ENCODE data around the gene SMURF2. TPM values are rescaled to one million over a fixed set of nuclear protein-coding genes. Genes with fewer than 3 reads are reported as not detected.

Gene SMURF2
- total and polyA plus RNA-seq, 2 of the 4 experiments (the other 2 are of a cell fraction) = 131 to 774 TPM

DNA sequence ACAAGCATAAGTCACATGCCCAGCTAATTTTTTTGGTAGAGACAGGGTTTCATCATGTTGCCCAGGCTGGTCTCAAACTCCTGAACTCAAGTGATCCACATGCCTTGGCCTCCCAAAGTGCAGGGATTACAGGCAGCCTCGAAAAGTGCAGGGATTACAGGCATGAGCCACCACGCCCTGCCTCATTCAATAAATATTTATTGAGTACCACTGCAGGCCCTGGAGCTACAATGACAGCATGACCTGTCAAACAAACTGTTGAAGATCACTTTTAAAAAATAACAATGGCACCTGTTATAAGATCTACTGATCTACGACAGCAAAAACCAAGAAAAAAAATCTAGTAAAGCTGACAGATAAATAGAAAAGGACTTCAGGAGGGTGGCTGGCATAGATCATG is 79.1 kb downstream of the SMURF2 start:
- DNase-seq (no peak), ATAC-seq (ENCODE audit: low read depth) (no peak)
- Histone ChIP-seq H4K91ac (ENCODE audit: insufficient read depth, low read depth, low read length) (no peak overlapping the region), H3K27ac (ENCODE audit: insufficient read depth, low read length) (no peak overlapping the region), H3K4me3 (ENCODE audit: insufficient read depth, low read depth, low read length) (no peak overlapping the region), H3K14ac (replicated peaks; ENCODE audit: low read depth, low read length) (no peak overlapping the region), H3K27me3 (ENCODE audit: control insufficient read depth, insufficient read depth, low read length) (no peaks in the 10 kb centered on the region), H3K36me3 (ENCODE audit: control insufficient read depth, insufficient read depth, low read length) (peaks cover 44% of the 10 kb centered on the region), H2AK5ac (ENCODE audit: low read depth, low read length) (no peak overlapping the region), H3K9me3 (ENCODE audit: control insufficient read depth, insufficient read depth, low read length) (no peaks in the 10 kb centered on the region), H3K9ac (ENCODE audit: low read depth, low read length) (no peak overlapping the region), H3K18ac (ENCODE audit: low read depth, low read length) (no peak overlapping the region), H3K9me1 (ENCODE audit: insufficient read depth, low read length) (peaks cover 3% of the 10 kb centered on the region), H2BK20ac (ENCODE audit: low read depth, low read length) (no peak overlapping the region), H2BK5ac (ENCODE audit: low read depth, low read length, poor library complexity, severe bottlenecking) (no peak overlapping the region), H2AK9ac (replicated peaks; ENCODE audit: low read depth, low read length, poor library complexity) (no peak overlapping the region), H3K79me1 (ENCODE audit: low read depth in 1 of 2, low read length in 2 of 2) (peaks cover 26 to 64% of the 10 kb centered on the region in 2 experiments), H3K56ac (ENCODE audit: extremely low read depth, insufficient read depth, low read length) (no peak overlapping the region), H3K23ac (ENCODE audit: low read depth, low read length) (no peak overlapping the region), H4K8ac (ENCODE audit: low read depth in 2 of 2, low read length in 2 of 2) (no peak overlapping the region; a peak in 1 of 4 replicates), H2BK15ac (ENCODE audit: low read depth, low read length) (no peak overlapping the region), H3K4ac (ENCODE audit: low read depth, low read length) (no peak overlapping the region), H4K5ac (ENCODE audit: low read depth, low read length) (no peak overlapping the region), H2BK120ac (ENCODE audit: low read depth, low read length) (no peak overlapping the region), H3K4me1 (ENCODE audit: control insufficient read depth, insufficient read depth, low read length) (0 out of 2 replicates have a peak, but pooled peaks cover 1% of the 10 kb centered on the region), H2AFZ (replicated peaks; ENCODE audit: low read length, poor library complexity) (no peak overlapping the region), H3K4me2 (ENCODE audit: low read depth, low read length) (no peak overlapping the region), H4K20me1 (ENCODE audit: insufficient read depth, low read length) (peaks cover 75% of the 10 kb centered on the region)
- POLR2A ChIA-PET (ENCODE audit: unreplicated experiment) = no interaction called here
- intact Hi-C loops (cut with micrococcal nuclease) (no loop called here), dilution Hi-C loops (cut with HindIII; ENCODE audit: low sequenced_read_pairs, unreplicated experiment) (no loop called here), in situ Hi-C loops (cut with MboI; ENCODE audit: low sequenced_read_pairs) (no loop called here)
- no TSS peak for BruUV-seq (replicated peaks)
- 90% methylated on average over 2 of the region's 3 CpGs; no CpG with 5 or more reads in 1 of the 2 experiments for WGBS, 2 experiments (ENCODE audit: extremely low coverage in 2 of 2, insufficient read length in 1 of 2)
- TF ChIP-seq POLR2A (IDR thresholded peaks at IDR 0.05; ENCODE audit: low read depth, low read length) (no peak), RAD21 (IDR thresholded peaks at IDR 0.05; ENCODE audit: low read length) (no peak), RCOR1 (IDR thresholded peaks at IDR 0.05; ENCODE audit: insufficient replicate concordance, low read length) (no peak), CHD1 (IDR thresholded peaks at IDR 0.05; ENCODE audit: low read depth, low read length) (no peak), SMC3 (IDR thresholded peaks at IDR 0.05; ENCODE audit: low read depth, low read length) (no peak), NFE2L2 (IDR thresholded peaks at IDR 0.05; ENCODE audit: low read depth, low read length) (no peak)
- TF ChIP-seq, protein P1, sequence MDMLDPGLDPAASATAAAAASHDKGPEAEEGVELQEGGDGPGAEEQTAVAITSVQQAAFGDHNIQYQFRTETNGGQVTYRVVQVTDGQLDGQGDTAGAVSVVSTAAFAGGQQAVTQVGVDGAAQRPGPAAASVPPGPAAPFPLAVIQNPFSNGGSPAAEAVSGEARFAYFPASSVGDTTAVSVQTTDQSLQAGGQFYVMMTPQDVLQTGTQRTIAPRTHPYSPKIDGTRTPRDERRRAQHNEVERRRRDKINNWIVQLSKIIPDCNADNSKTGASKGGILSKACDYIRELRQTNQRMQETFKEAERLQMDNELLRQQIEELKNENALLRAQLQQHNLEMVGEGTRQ (IDR thresholded peaks at IDR 0.05; ENCODE audit: low read depth, low read length) = no peak
- CTCF ChIA-PET = interaction anchor here (0.6 to 0.9 kb wide), 2 partner anchors 15 to 17 kb away, joined by 3 to 5 read pairs; no protein-coding TSS in a partner anchor

Measured in IMR-90 (cell line).